Thoracic aorta (tissue), 2 donors: Measurements from ENCODE around the gene ATXN1. TPM values are rescaled to one million over a fixed set of nuclear protein-coding genes. Genes with fewer than 3 reads are reported as not detected.
"Not testable (repeated sequence)": the region's sequence is repeated elsewhere in the genome, so short reads cannot be mapped to it uniquely, and the experiment has no call there.

ENCODE experiments used
- ATAC-seq: fragments of 150-250 bp; one replicate; pipeline ENCODE4 v1.8.0; 2017; ENCODE audit warnings: low read depth; ENCODE audit not compliant: insufficient number of reproducible peaks, low FRiP score
- DNase-seq: peaks from one replicate; pipeline ENCODE4 v3.0.0-alpha.2; 2020; ENCODE audit warnings: low spot score
- H3K27ac ChIP-seq, 2 donors: fragments of 200-600 bp; sonication (generic); 1 replicate in 1 of 2; 2 replicates in 1 of 2; pipeline ENCODE4 v1.5.1; 2016; ENCODE audit warnings: mild to moderate bottlenecking in 2 of 2, moderate library complexity in 2 of 2
- H3K27me3 ChIP-seq: fragments of 200-600 bp; sonication (generic); replicated peaks from 2 replicates; pipeline ENCODE4 v1.6.0; 2016; ENCODE audit warnings: mild to moderate bottlenecking; ENCODE audit not compliant: insufficient read depth
- H3K36me3 ChIP-seq: fragments of 200-600 bp; sonication (generic); one replicate; pipeline ENCODE4 v1.5.1; 2016
- H3K4me1 ChIP-seq, 2 donors: fragments of 200-600 bp; sonication (generic); 1 replicate in 1 of 2; 2 replicates in 1 of 2; pipeline versions ENCODE4 v1.5.1 to v1.6.0; 2016; ENCODE audit warnings: low read depth in 2 of 2, mild to moderate bottlenecking in 1 of 2; ENCODE audit not compliant: control insufficient read depth in 1 of 2
- H3K4me3 ChIP-seq: fragments of 200-600 bp; sonication (generic); 2 replicates; pipeline ENCODE4 v1.5.1; 2016; ENCODE audit warnings: mild to moderate bottlenecking
- H3K9me3 ChIP-seq: fragments of 200-600 bp; sonication (generic); 2 replicates; pipeline ENCODE4 v1.5.1; 2016
- total RNA-seq, 2 donors: library from RNA; depleted of rRNA; stranded (reverse); fragments of >200 nt; gene quantifications; one replicate each; pipeline versions ENCODE4 v1.1.0 to v1.2.3, GENCODE V29; 2016
- TF ChIP-seq, protein P1 (sequence below): fragments of 200-600 bp; sonication (generic); IDR thresholded peaks from one replicate; pipeline ENCODE4 v1.5.1; 2019; ENCODE audit warnings: antibody characterized with exemption

Gene ATXN1
- total RNA-seq, 2 donors from 2014 or later, result 59.8 to 62.4 TPM

DNA sequence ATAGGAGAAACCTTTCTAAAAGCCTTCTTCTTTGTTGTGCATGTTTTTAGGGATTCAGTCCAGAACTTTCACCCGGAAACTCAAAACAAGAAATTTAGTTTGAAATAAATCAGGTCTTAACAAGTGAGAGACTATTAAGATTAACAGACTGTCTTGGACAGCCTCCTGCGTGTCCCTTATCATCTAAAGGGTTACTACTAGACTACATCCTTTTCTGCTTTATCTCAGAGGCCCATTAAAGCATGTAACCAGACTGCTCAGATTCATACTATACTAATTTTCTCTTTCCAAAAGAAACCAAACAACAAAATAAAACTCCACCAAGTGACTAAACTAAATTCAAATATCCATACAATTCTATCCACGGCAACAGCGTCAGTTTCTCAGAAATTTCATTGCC is 349.1 kb downstream of the ATXN1 start:
- TF ChIP-seq, protein P1, sequence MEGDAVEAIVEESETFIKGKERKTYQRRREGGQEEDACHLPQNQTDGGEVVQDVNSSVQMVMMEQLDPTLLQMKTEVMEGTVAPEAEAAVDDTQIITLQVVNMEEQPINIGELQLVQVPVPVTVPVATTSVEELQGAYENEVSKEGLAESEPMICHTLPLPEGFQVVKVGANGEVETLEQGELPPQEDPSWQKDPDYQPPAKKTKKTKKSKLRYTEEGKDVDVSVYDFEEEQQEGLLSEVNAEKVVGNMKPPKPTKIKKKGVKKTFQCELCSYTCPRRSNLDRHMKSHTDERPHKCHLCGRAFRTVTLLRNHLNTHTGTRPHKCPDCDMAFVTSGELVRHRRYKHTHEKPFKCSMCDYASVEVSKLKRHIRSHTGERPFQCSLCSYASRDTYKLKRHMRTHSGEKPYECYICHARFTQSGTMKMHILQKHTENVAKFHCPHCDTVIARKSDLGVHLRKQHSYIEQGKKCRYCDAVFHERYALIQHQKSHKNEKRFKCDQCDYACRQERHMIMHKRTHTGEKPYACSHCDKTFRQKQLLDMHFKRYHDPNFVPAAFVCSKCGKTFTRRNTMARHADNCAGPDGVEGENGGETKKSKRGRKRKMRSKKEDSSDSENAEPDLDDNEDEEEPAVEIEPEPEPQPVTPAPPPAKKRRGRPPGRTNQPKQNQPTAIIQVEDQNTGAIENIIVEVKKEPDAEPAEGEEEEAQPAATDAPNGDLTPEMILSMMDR, result no peak
- no peak overlapping the region for H3K27ac ChIP-seq
- H3K4me3 ChIP-seq, result no peak overlapping the region
- ATAC-seq, result no peak
- H3K27me3 ChIP-seq, result no peaks in the 10 kb centered on the region
- DNase-seq, result no peak
- H3K4me1 ChIP-seq, result peaks cover 0 to 36% of the 10 kb centered on the region in 2 donors
- no peaks in the 10 kb centered on the region for H3K9me3 ChIP-seq
- H3K36me3 ChIP-seq, result no peaks in the 10 kb centered on the region

DNA sequence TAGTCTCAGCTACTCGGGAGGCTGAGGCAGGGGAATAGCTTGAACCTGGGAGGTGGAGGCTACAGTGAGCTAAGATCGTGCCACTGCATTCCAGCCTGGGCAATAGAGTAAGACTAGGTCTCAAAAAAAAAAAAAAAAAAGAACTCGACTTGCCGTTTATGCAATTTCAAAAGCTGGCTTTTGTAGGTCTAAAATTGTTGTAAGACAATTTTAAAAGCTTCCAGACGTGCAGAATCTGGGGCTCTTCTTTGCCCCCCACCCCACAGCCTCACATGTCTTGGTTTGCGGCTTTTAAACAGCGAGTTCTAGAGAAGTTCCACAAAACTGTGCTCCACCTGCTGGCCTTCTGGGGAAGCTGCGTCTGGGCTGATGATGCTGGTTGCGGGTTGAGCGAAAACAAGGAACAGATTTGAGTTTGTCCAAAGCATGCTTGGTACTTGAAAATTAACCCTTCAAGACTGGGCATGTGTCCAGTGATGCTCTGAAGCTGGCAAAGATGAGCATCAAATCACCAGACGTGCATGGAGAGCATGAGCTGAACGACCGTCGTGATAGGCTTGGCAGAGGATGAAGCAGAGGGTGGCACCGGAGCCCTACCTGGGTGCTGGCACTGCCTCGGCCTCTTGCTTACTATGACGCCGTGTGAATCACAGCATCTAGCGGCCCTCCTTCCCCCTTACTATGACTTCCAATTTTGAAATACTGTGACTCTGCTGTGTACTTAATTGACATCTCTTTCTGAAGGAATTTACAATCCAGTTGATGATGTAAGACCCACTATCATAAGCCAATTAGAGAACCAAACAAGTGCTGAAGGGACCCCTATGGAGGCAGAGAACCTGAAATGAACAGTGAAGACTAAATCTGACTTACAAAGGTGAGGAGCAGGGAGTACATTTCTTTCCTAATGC is 351.5 kb downstream of the ATXN1 start:
- DNase-seq (no peak), ATAC-seq (peak; percentile 35)
- Histone ChIP-seq H3K27ac (no peak overlapping the region), H3K9me3 (no peaks in the 10 kb centered on the region), H3K27me3 (no peaks in the 10 kb centered on the region), H3K36me3 (no peaks in the 10 kb centered on the region), H3K4me1 (peaks cover 6 to 54% of the 10 kb centered on the region in 2 donors), H3K4me3 (peak overlapping the region; percentile 6)
- TF ChIP-seq, protein P1, result peak; percentile 78

DNA sequence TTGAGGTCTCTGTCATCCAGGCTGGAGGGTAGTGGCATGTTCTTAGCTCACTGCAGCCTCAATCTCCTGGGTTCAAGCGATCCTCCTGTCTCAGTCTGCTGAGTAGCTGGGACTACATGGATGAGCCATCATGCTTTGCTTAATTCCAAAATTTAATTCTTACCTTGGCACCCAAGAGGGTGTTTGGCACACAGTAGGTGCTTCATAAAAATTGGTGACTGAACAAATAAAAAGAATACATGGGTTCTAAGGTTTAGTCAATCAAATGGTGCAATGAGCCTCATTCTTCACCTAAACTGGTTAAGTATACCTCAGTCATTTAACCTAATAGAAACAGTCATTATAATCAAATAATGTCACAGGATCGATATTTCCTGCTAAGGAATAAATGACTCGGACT is 352.5 kb downstream of the ATXN1 start:
- Histone ChIP-seq H3K9me3 (no peaks in the 10 kb centered on the region), H3K27ac (no peak overlapping the region), H3K4me1 (peaks cover 16 to 56% of the 10 kb centered on the region in 2 donors), H3K36me3 (no peaks in the 10 kb centered on the region), H3K4me3 (no peak overlapping the region), H3K27me3 (no peaks in the 10 kb centered on the region)
- TF ChIP-seq, protein P1, result no peak
- no peak for DNase-seq
- ATAC-seq, result no peak

DNA sequence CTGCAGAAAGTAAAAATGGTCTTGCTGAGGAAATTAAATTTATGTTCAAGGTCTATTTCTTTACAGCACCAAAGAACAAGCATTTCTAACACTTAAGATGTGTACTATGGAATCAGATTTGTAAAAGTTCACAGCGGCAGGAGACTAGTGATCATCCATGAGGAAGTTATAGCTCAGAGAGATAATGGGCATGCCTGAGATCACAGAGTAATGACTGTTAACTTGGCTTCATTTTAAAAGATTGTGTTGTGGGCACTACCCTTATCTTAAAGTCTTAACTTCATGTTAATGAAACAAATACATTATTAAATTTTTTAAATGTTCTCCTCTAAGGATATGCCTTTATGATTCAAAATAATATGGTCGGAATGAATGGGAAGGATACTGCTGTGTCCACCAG is 354.3 kb downstream of the ATXN1 start:
- TF ChIP-seq, protein P1, result no peak
- H3K4me3 ChIP-seq, result no peak overlapping the region

DNA sequence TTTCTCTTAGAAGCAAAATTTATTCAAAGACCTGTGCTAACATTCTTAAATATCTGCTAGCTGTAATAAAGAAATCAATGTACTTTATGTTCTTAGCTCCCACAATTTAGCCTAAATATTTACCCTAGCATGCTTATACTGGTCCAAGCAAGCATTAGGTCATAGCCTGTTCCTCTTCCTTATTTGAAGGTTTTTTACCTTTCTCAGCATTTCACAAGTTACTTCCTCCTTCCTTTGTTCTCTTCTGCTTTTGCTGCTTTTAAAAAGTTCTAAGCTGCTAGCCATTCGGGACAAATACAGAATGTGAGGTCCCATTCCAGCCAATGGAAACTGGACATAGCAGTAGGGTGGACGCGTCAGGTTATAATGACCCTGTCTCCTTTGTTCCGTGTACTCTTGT is 354.7 kb downstream of the ATXN1 start:
- H3K27ac ChIP-seq, result peak overlapping the region in 1 of 2 donors; percentile 19
- not testable (repeated sequence) for H3K27me3 ChIP-seq, DNase-seq, H3K4me3 ChIP-seq, ATAC-seq, H3K9me3 ChIP-seq, H3K36me3 ChIP-seq
- peaks cover 30 to 64% of the 10 kb centered on the region in 2 donors for H3K4me1 ChIP-seq

More for the DNA sequence above, 354.3 kb downstream of the ATXN1 start:
- no peaks in the 10 kb centered on the region for H3K9me3 ChIP-seq
- H3K36me3 ChIP-seq, result no peaks in the 10 kb centered on the region
- DNase-seq (no peak), ATAC-seq (no peak)
- H3K27ac ChIP-seq, result peak overlapping the region in 1 of 2 donors; percentile 19
- H3K27me3 ChIP-seq, result no peaks in the 10 kb centered on the region
- peaks cover 30 to 59% of the 10 kb centered on the region in 2 donors for H3K4me1 ChIP-seq
